ENCODE measurements around the gene MAGI2. TPM values are rescaled to one million over a fixed set of nuclear protein-coding genes. Genes with fewer than 3 reads are reported as not detected.

MAGI2 gene
- total RNA-seq, 1 donor from 2014 or later, result 4.0 TPM

DNA sequence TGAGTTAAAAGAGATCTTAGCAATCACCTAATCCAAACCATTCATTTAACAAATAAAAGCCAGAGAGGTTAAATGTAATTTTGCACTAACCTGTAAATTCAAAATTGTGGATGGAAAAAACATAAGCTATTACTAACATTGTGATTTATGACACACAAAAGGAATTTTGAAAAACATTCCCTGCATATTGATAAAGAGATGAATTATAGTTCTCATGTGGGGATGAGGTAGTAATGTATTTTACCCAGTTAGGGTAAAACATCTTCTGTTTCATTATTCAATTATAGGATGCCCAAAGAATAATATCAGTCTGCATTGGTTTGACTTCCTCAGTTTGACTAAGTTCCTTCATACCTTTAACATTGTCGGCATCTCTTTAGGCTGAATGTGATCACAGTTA, 1093.6 kb downstream of the MAGI2 start:
- TF ChIP-seq, protein P1, sequence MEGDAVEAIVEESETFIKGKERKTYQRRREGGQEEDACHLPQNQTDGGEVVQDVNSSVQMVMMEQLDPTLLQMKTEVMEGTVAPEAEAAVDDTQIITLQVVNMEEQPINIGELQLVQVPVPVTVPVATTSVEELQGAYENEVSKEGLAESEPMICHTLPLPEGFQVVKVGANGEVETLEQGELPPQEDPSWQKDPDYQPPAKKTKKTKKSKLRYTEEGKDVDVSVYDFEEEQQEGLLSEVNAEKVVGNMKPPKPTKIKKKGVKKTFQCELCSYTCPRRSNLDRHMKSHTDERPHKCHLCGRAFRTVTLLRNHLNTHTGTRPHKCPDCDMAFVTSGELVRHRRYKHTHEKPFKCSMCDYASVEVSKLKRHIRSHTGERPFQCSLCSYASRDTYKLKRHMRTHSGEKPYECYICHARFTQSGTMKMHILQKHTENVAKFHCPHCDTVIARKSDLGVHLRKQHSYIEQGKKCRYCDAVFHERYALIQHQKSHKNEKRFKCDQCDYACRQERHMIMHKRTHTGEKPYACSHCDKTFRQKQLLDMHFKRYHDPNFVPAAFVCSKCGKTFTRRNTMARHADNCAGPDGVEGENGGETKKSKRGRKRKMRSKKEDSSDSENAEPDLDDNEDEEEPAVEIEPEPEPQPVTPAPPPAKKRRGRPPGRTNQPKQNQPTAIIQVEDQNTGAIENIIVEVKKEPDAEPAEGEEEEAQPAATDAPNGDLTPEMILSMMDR (IDR thresholded peaks at IDR 0.05), result no peak
- DNase-seq (ENCODE audit: low spot score in 2 of 2), result no peak
- no peak overlapping the region for H3K27ac ChIP-seq
- intact Hi-C loops (cut with DNase I), result no loop called here
- no peaks in the 10 kb centered on the region for H3K27me3 ChIP-seq
- H3K4me3 ChIP-seq, result no peak overlapping the region
- H3K9me3 ChIP-seq, result no peaks in the 10 kb centered on the region
- no peaks in the 10 kb centered on the region for H3K4me1 ChIP-seq
- no peaks in the 10 kb centered on the region for H3K36me3 ChIP-seq

DNA sequence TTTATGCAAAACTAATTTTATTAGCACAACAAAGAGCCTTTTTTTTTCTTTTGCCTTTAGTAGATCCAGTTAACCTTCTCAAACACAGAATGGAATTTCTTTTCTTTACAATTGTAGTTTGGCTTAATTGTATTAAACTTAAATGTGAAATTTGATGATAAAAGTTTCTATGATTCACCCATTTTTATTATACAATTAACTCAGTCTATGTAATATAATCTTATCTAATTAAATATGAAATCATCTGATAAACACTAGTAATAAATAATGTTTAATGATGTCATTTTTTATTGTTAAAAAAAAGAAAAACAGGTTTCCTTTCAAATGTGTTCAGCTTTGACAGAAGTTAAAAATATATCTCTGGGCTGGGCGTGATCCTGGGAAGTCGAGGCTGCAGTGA, 1095.8 kb downstream of the MAGI2 start:
- intact Hi-C loops (cut with DNase I), result no loop called here
- no peaks in the 10 kb centered on the region for H3K27me3 ChIP-seq
- H3K36me3 ChIP-seq, result no peaks in the 10 kb centered on the region
- H3K27ac ChIP-seq, result no peak overlapping the region
- no peak overlapping the region for H3K4me3 ChIP-seq
- no peak for DNase-seq (ENCODE audit: low spot score in 2 of 2)
- TF ChIP-seq, protein P1 (IDR thresholded peaks at IDR 0.05), result no peak
- H3K4me1 ChIP-seq, result no peaks in the 10 kb centered on the region
- H3K9me3 ChIP-seq, result no peaks in the 10 kb centered on the region

DNA sequence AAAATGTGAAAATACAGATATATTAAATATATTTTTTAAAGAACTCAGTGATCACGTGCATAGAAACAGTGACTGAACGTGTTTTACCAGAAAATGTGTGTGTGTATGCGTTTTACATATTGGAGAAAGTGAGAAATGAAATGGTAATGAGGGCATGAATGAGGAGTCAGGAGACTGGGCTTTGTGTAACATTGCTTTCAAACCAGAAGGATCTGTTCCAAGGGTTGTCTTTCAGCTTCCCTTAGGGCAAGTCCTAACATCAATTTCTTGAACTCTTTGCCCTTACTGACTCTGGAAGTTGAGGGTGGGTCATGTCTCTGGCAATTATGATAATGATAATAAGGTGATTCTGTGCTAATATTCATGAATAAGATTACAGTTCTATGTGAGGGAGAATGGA, 1097.6 kb downstream of the MAGI2 start:
- Histone ChIP-seq H3K9me3 (no peaks in the 10 kb centered on the region), H3K4me1 (no peaks in the 10 kb centered on the region), H3K27ac (no peak overlapping the region), H3K4me3 (no peak overlapping the region), H3K36me3 (no peaks in the 10 kb centered on the region), H3K27me3 (no peaks in the 10 kb centered on the region)
- no peak for DNase-seq (ENCODE audit: low spot score in 2 of 2)
- TF ChIP-seq, protein P1 (IDR thresholded peaks at IDR 0.05), result no peak
- intact Hi-C loops (cut with DNase I), result no loop called here

DNA sequence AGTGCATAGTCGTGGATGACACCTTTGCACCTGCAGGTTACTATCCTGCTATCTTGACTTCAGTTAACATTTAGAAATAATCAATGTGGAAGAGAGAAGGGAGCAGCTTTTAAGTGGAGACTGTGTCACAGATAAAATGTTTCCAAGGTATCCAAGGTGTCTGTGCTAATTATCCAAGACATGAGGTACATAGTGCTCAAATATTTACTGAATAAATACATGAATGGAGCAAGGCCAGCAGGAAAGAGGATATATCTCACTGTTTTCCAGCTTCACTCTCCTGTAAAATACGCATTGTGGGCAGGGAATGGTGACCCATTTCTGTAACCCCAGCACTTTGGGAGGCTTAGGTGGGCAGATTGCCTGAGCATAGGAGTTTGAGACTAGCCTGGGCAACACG, 1102.5 kb downstream of the MAGI2 start:
- Histone ChIP-seq H3K4me1 (no peaks in the 10 kb centered on the region), H3K36me3 (no peaks in the 10 kb centered on the region), H3K27me3 (no peaks in the 10 kb centered on the region), H3K27ac (no peak overlapping the region), H3K4me3 (no peak overlapping the region), H3K9me3 (no peaks in the 10 kb centered on the region)
- intact Hi-C loops (cut with DNase I), result no loop called here
- DNase-seq (ENCODE audit: low spot score in 2 of 2), result no peak
- TF ChIP-seq, protein P1 (IDR thresholded peaks at IDR 0.05), result no peak

DNA sequence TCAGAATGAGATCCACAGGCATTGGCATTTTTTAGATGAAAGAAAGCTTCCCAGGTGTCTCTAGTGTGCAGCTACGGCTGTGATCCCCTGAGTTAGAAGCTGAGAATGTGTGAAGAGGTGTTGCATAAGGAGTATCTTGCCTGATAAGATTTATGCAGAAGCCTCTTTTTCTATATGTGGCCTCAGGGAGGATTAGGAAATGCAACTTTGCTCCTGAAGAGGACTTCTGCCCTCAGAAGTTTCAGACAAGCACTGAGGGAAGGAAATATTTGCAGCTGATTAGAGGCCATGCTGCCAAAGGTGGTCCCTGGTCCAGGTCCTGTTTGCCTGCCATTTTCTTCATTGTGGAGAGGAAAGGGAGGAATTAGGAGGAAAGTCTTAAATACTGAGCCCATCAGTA, 1103.1 kb downstream of the MAGI2 start:
- DNase-seq (ENCODE audit: low spot score in 2 of 2), result no peak
- TF ChIP-seq, protein P1 (IDR thresholded peaks at IDR 0.05), result no peak
- Histone ChIP-seq H3K27ac (no peak overlapping the region), H3K4me1 (no peaks in the 10 kb centered on the region), H3K36me3 (no peaks in the 10 kb centered on the region), H3K4me3 (no peak overlapping the region), H3K27me3 (no peaks in the 10 kb centered on the region), H3K9me3 (no peaks in the 10 kb centered on the region)
- intact Hi-C loops (cut with DNase I), result no loop called here

DNA sequence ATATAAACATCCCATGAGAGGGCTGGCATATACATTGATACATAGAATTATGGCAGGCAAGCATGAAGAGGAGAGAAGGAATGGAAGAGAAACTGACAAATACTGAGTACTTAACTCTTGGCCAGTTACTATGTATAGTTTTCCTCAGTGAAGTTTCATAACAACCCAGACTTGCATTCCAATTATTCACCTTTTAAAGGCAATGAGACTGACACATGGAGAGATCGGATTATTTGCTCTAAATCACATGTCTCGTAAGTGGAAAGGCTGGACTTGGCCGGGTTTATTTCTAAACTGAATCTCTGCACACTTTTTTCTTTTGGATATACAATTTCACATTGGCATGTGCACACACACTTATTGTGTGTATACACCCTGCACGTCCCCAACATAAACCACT, 1106.6 kb downstream of the MAGI2 start:
- Histone ChIP-seq H3K4me1 (no peaks in the 10 kb centered on the region), H3K27me3 (no peaks in the 10 kb centered on the region), H3K27ac (no peak overlapping the region), H3K4me3 (no peak overlapping the region), H3K36me3 (no peaks in the 10 kb centered on the region), H3K9me3 (no peaks in the 10 kb centered on the region)
- intact Hi-C loops (cut with DNase I), result no loop called here
- no peak for DNase-seq (ENCODE audit: low spot score in 2 of 2)
- TF ChIP-seq, protein P1 (IDR thresholded peaks at IDR 0.05), result no peak

Data from ascending aorta (tissue), 2 donors.